CD4-positive, alpha-beta T cell treated with Interleukin-4 for 4 hours (primary cell): ENCODE results near the gene MRPL49.
A peak's percentile ranks its signal among the peaks of the same experiment; 100 is the strongest.

Source experiments
- DNase-seq: peaks from one replicate; pipeline ENCODE4 v3.0.0-alpha.2; 2020

The MRPL49 gene

GRCh38 chr11:65121865-65122696 is at the start of gene MRPL49, which contains the start of gene FAU:
Gene MRPL49, plus strand, starts transcription at chr11:65122321. Its CDS starts 26 bp downstream, at chr11:65122347.
Gene FAU, minus strand, starts transcription at chr11:65122134. Its CDS starts 321 bp downstream, at chr11:65121813.
- peak; percentile 98 for DNase-seq

- no peak for DNase-seq
Observed at GRCh38 chr11:65072631-65072966, 49.5 kb upstream of the MRPL49 start.

GRCh38 chr11:65077451-65077850 is 44.7 kb upstream of the MRPL49 start:
- no peak for DNase-seq

GRCh38 chr11:65078151-65078550 is 44.0 kb upstream of the MRPL49 start:
- peak; percentile 77 for DNase-seq

- DNase-seq: no peak
Observed at GRCh38 chr11:65078786-65079342, 43.3 kb upstream of the MRPL49 start.

GRCh38 chr11:65083134-65083833 is 38.8 kb upstream of the MRPL49 start:
- no peak for DNase-seq

GRCh38 chr11:65083834-65084597 is 38.1 kb upstream of the MRPL49 start, which contains the start of the genes CDCA5 and ZFPL1:
Gene CDCA5, minus strand, starts transcription at chr11:65084040. Its CDS starts 62 bp downstream, at chr11:65083978.
Gene ZFPL1, plus strand, starts transcription at chr11:65084222. Its CDS starts 477 bp downstream, at chr11:65084699.
- peak; percentile 96 for DNase-seq

- no peak for DNase-seq
Observed at GRCh38 chr11:65084598-65085375, 37.3 kb upstream of the MRPL49 start.

- no peak for DNase-seq
Observed at GRCh38 chr11:65085446-65085845, 36.7 kb upstream of the MRPL49 start.

GRCh38 chr11:65086809-65087208 is 35.3 kb upstream of the MRPL49 start:
- DNase-seq: no peak

- DNase-seq: no peak
Observed at GRCh38 chr11:65087216-65087615, 34.9 kb upstream of the MRPL49 start.

GRCh38 chr11:65087827-65088226 is 34.3 kb upstream of the MRPL49 start:
- no peak for DNase-seq

GRCh38 chr11:65089621-65090020 is 32.5 kb upstream of the MRPL49 start:
- no peak for DNase-seq

GRCh38 chr11:65090628-65091027 is 31.5 kb upstream of the MRPL49 start:
- no peak for DNase-seq

GRCh38 chr11:65095427-65095826 is 26.7 kb upstream of the MRPL49 start:
- no peak for DNase-seq

GRCh38 chr11:65095974-65096806 is 25.9 kb upstream of the MRPL49 start, which contains the start of gene VPS51:
Gene VPS51, plus strand, starts transcription at chr11:65096214. Its CDS starts 37 bp downstream, at chr11:65096251.
- peak; percentile 89 for DNase-seq

- DNase-seq: no peak
Observed at GRCh38 chr11:65096926-65097325, 25.2 kb upstream of the MRPL49 start.

GRCh38 chr11:65100674-65101350 is 21.3 kb upstream of the MRPL49 start:
- no peak for DNase-seq

- no peak for DNase-seq
Observed at GRCh38 chr11:65102142-65103095, 19.7 kb upstream of the MRPL49 start.
